A673 (cell line): ENCODE measurements around the gene CRELD2. TPM values are rescaled to one million over a fixed set of nuclear protein-coding genes. Genes with fewer than 3 reads are reported as not detected.

ENCODE experiments used
- BruUV-seq: library from RNA; stranded (reverse); fragments of 400-500 nt; replicated peaks from 2 replicates; lab custom pipeline; 2021; lab: Mats Ljungman, UMichigan
- CTCF ChIA-PET: fragments of 300-600 bp; sonication (Branson Sonifier 250); formaldehyde crosslinking; loops from one replicate; lab custom pipeline; 2022; ENCODE audit warnings: antibody characterized with exemption; lab: Charles Lee
- POLR2A ChIA-PET: fragments of 300-600 bp; sonication (Branson Sonifier 250); formaldehyde crosslinking; loops from one replicate; lab custom pipeline; 2022; ENCODE audit warnings: antibody characterized with exemption; ENCODE audit not compliant: low non-redundant PET; lab: Charles Lee
- DNase-seq: peaks from one replicate; pipeline ENCODE4 v3.0.0-alpha.2; 2015; ENCODE audit warnings: low spot score
- H3K27ac ChIP-seq: fragments of 200-600 bp; sonication (generic); 2 replicates; pipeline ENCODE4 v1.5.1; 2016; ENCODE audit warnings: mixed run types, low read depth, mild to moderate bottlenecking, mixed read lengths, antibody characterized with exemption, low read length; ENCODE audit not compliant: poor library complexity, severe bottlenecking
- H3K27me3 ChIP-seq: fragments of 200-600 bp; sonication (generic); replicated peaks from 2 replicates; pipeline ENCODE4 v1.6.1; 2017; ENCODE audit warnings: mixed run types, low read depth, mild to moderate bottlenecking, mixed read lengths, antibody characterized with exemption, low read length; ENCODE audit not compliant: insufficient read depth, poor library complexity
- H3K36me3 ChIP-seq: fragments of 200-600 bp; sonication (generic); 2 replicates; pipeline ENCODE4 v1.6.1; 2016; ENCODE audit warnings: mixed run types, mild to moderate bottlenecking, mixed read lengths, antibody characterized with exemption, low read length; ENCODE audit not compliant: insufficient read depth, poor library complexity, severe bottlenecking
- H3K4me1 ChIP-seq: fragments of 200-600 bp; sonication (generic); 2 replicates; pipeline ENCODE4 v1.6.1; 2017; ENCODE audit warnings: mixed run types, mild to moderate bottlenecking, mixed read lengths, antibody characterized with exemption, low read length; ENCODE audit not compliant: insufficient read depth, poor library complexity, severe bottlenecking
- H3K4me3 ChIP-seq: fragments of 200-600 bp; sonication (generic); 2 replicates; pipeline ENCODE4 v1.5.1; 2016; ENCODE audit warnings: low read depth, mixed run types, mild to moderate bottlenecking, mixed read lengths, low read length; ENCODE audit not compliant: poor library complexity, severe bottlenecking
- H3K9me3 ChIP-seq: fragments of 200-600 bp; sonication (generic); 2 replicates; pipeline ENCODE4 v1.6.1; 2016; ENCODE audit warnings: mixed run types, low read depth, mild to moderate bottlenecking, mixed read lengths, antibody characterized with exemption, low read length; ENCODE audit not compliant: poor library complexity, severe bottlenecking
- CTCF ChIP-seq: fragments of 300-800, 200-600 bp; sonication (generic); conservative IDR thresholded peaks from 2 replicates; pipeline ENCODE4 v1.5.1; 2017; ENCODE audit warnings: low read depth, mild to moderate bottlenecking, antibody characterized with exemption, low read length, moderate library complexity, mixed read lengths
- EZH2 ChIP-seq: fragments of 200-600 bp; sonication (generic); IDR thresholded peaks from 2 replicates; pipeline ENCODE4 v1.6.1; 2017; ENCODE audit warnings: borderline replicate concordance, low read depth, mild to moderate bottlenecking, mixed read lengths, antibody characterized with exemption, low read length; ENCODE audit not compliant: poor library complexity, severe bottlenecking
- intact Hi-C: fragments of 100-400 bp; cut with micrococcal nuclease; formaldehyde crosslinking; loops from one replicate; pipeline ENCODE4 v1.10.0; 2022; ENCODE audit not compliant: unreplicated experiment
- total RNA-seq: library from RNA; stranded (reverse); gene quantifications from 2 replicates; pipeline ENCODE4 v1.2.3, GENCODE V29; 2021

Gene CRELD2
- total RNA-seq, 1 experiment from 2014 or later: 54.7 TPM

GRCh38 chr22:49956914-49957825 is 38.7 kb downstream of the CRELD2 start:
- ChIA-PET CTCF (no interaction called here), POLR2A (no interaction called here)
- BruUV-seq: no TSS peak
- TF ChIP-seq CTCF (no peak), EZH2 (no peak)
- H3K36me3 ChIP-seq: peaks cover 6% of the 10 kb centered on the region
- no peaks in the 10 kb centered on the region for H3K27me3 ChIP-seq
- DNase-seq: no peak
- no peak overlapping the region for H3K27ac ChIP-seq
- no peak overlapping the region for H3K4me3 ChIP-seq
- intact Hi-C loops: no loop called here
- H3K9me3 ChIP-seq: no peaks in the 10 kb centered on the region
- H3K4me1 ChIP-seq: peaks cover 7% of the 10 kb centered on the region

GRCh38 chr22:49957826-49958365 is 39.5 kb downstream of the CRELD2 start:
- Histone ChIP-seq H3K9me3 (no peaks in the 10 kb centered on the region), H3K36me3 (peaks cover 12% of the 10 kb centered on the region), H3K27me3 (no peaks in the 10 kb centered on the region), H3K27ac (no peak overlapping the region), H3K4me3 (no peak overlapping the region), H3K4me1 (peaks cover 12% of the 10 kb centered on the region)
- ChIA-PET CTCF (no interaction called here), POLR2A (no interaction called here)
- no peak for TF ChIP-seq CTCF
- TF ChIP-seq EZH2: no peak
- intact Hi-C loops: no loop called here
- BruUV-seq: no TSS peak
- no peak for DNase-seq

- intact Hi-C loops: no loop called here
- H3K27me3 ChIP-seq: no peaks in the 10 kb centered on the region
- no TSS peak for BruUV-seq
- H3K36me3 ChIP-seq: peaks cover 17% of the 10 kb centered on the region
- POLR2A ChIA-PET: no interaction called here
- peaks cover 17% of the 10 kb centered on the region for H3K4me1 ChIP-seq
- CTCF ChIA-PET: no interaction called here
- no peak overlapping the region for H3K27ac ChIP-seq
- no peak overlapping the region for H3K4me3 ChIP-seq
- no peak for DNase-seq
- H3K9me3 ChIP-seq: no peaks in the 10 kb centered on the region
- TF ChIP-seq CTCF: no peak
- TF ChIP-seq EZH2: no peak
Measured at GRCh38 chr22:49958366-49958921, 40.0 kb downstream of the CRELD2 start.
